OCI-LY3 (cell line): ENCODE measurements around the gene ISG15.
A peak's percentile ranks its signal among the peaks of the same experiment; 100 is the strongest.

ENCODE experiments used
- H2AFZ ChIP-seq: fragments of 200-600, 300-600 bp; shearing (Covaris generic); 2 replicates; pipeline ENCODE4 v1.6.0; 2014; ENCODE audit warnings: antibody characterized with exemption, low read depth, low read length
- H3K27ac ChIP-seq: fragments of 200-600, 300-600 bp; sonication (generic); 2 replicates; pipeline ENCODE4 v1.5.1; 2014; ENCODE audit warnings: mild to moderate bottlenecking, low read length, moderate library complexity, mixed read lengths
- H3K27me3 ChIP-seq: fragments of 200-600, 300-600 bp; sonication (generic); 2 replicates; pipeline ENCODE4 v1.6.1; 2014; ENCODE audit warnings: low read depth, low read length, mixed read lengths
- H3K36me3 ChIP-seq: fragments of 200-600, 300-600 bp; sonication (generic); replicated peaks from 2 replicates; pipeline ENCODE3; 2014; ENCODE audit warnings: low read depth, low read length, mixed read lengths
- H3K4me1 ChIP-seq: fragments of 300-600, 200-600 bp; sonication (generic); 2 replicates; pipeline ENCODE4 v1.6.1; 2014; ENCODE audit warnings: low read length, mixed read lengths
- H3K4me2 ChIP-seq: fragments of 200-600, 300-600 bp; sonication (generic); 2 replicates; pipeline ENCODE4 v1.6.1; 2014; ENCODE audit warnings: low read length, mixed read lengths
- H3K4me3 ChIP-seq: fragments of 300-600, 200-600 bp; sonication (generic); 2 replicates; pipeline ENCODE4 v1.5.1; 2014; ENCODE audit warnings: antibody characterized with exemption, mild to moderate bottlenecking, low read length, moderate library complexity
- H3K79me2 ChIP-seq: fragments of 300-600, 200-600 bp; shearing (Covaris generic); 2 replicates; pipeline ENCODE4 v1.6.1; 2014; ENCODE audit warnings: mild to moderate bottlenecking, low read length, mixed read lengths
- H3K9ac ChIP-seq: fragments of 300-600, 200-600 bp; shearing (Covaris generic); 2 replicates; pipeline ENCODE4 v1.6.0; 2014; ENCODE audit warnings: mild to moderate bottlenecking, low read length, moderate library complexity
- H3K9me3 ChIP-seq: fragments of 200-600, 300-600 bp; shearing (Covaris generic); 2 replicates; pipeline ENCODE4 v1.6.1; 2014; ENCODE audit warnings: low read length, mixed read lengths; ENCODE audit not compliant: insufficient read depth
- H4K20me1 ChIP-seq: fragments of 200-600, 300-600 bp; sonication (generic); 2 replicates; pipeline ENCODE4 v1.6.1; 2016; ENCODE audit warnings: low read length, mixed read lengths; ENCODE audit not compliant: insufficient read depth
- CTCF ChIP-seq: fragments of 200-600, 300-600 bp; sonication (generic); IDR thresholded peaks from 2 replicates; pipeline ENCODE4 v1.5.1; 2014; ENCODE audit warnings: antibody characterized with exemption, low read length, low read depth
- EZH2phosphoT487 ChIP-seq: fragments of 200-600 bp; shearing (Covaris generic); IDR thresholded peaks from 2 replicates; pipeline ENCODE4 v1.6.1; 2018; ENCODE audit warnings: antibody characterized with exemption, mixed run types, low read depth

ISG15 gene

GRCh38 chr1:1060281-1061000, 47.1 kb downstream of the ISG15 start:
- H3K4me3 ChIP-seq: no peak overlapping the region
- TF ChIP-seq EZH2phosphoT487: no peak
- no peaks in the 10 kb centered on the region for H3K36me3 ChIP-seq
- no peak overlapping the region for H2AFZ ChIP-seq
- H3K4me1 ChIP-seq: peaks cover 21% of the 10 kb centered on the region
- H3K9me3 ChIP-seq: no peaks in the 10 kb centered on the region
- H3K79me2 ChIP-seq: no peaks in the 10 kb centered on the region
- H4K20me1 ChIP-seq: no peaks in the 10 kb centered on the region
- no peak overlapping the region for H3K27ac ChIP-seq
- no peak overlapping the region for H3K9ac ChIP-seq
- H3K27me3 ChIP-seq: peaks cover 42% of the 10 kb centered on the region
- H3K4me2 ChIP-seq: no peak overlapping the region

- H3K4me1 ChIP-seq: peaks cover 25% of the 10 kb centered on the region
- H4K20me1 ChIP-seq: no peaks in the 10 kb centered on the region
- H3K36me3 ChIP-seq: no peaks in the 10 kb centered on the region
- H3K4me3 ChIP-seq: no peak overlapping the region
- no peaks in the 10 kb centered on the region for H3K9me3 ChIP-seq
- H3K4me2 ChIP-seq: no peak overlapping the region
- H3K79me2 ChIP-seq: no peaks in the 10 kb centered on the region
- no peak overlapping the region for H2AFZ ChIP-seq
- H3K9ac ChIP-seq: no peak overlapping the region
- no peak for TF ChIP-seq EZH2phosphoT487
- peaks cover 46% of the 10 kb centered on the region for H3K27me3 ChIP-seq
- H3K27ac ChIP-seq: no peak overlapping the region
These were observed 48.5 kb downstream of the ISG15 start for GRCh38 chr1:1061682-1062345.

- Histone ChIP-seq H3K27ac (no peak overlapping the region), H3K9ac (no peak overlapping the region)
These were observed 49.3 kb downstream of the ISG15 start for GRCh38 chr1:1062348-1063163.

GRCh38 chr1:1063261-1063944, 50.1 kb downstream of the ISG15 start:
- TF ChIP-seq CTCF (no peak), EZH2phosphoT487 (no peak)
- H4K20me1 ChIP-seq: no peaks in the 10 kb centered on the region
- peak overlapping the region; percentile 81 for H3K4me3 ChIP-seq
- H3K27me3 ChIP-seq: peaks cover 48% of the 10 kb centered on the region
- no peak overlapping the region; the same call in 1 of the 2 replicates for H3K27ac ChIP-seq
- no peaks in the 10 kb centered on the region for H3K36me3 ChIP-seq
- H3K4me1 ChIP-seq: peaks cover 25% of the 10 kb centered on the region
- no peak overlapping the region for H2AFZ ChIP-seq
- H3K79me2 ChIP-seq: no peaks in the 10 kb centered on the region
- H3K4me2 ChIP-seq: peak overlapping the region; percentile 97
- H3K9ac ChIP-seq: no peak overlapping the region
- no peaks in the 10 kb centered on the region for H3K9me3 ChIP-seq

More at GRCh38 chr1:1062348-1063163, 49.3 kb downstream of the ISG15 start:
- no peak overlapping the region for H2AFZ ChIP-seq
- H4K20me1 ChIP-seq: no peaks in the 10 kb centered on the region
- H3K36me3 ChIP-seq: no peaks in the 10 kb centered on the region
- H3K4me1 ChIP-seq: peaks cover 25% of the 10 kb centered on the region
- no peaks in the 10 kb centered on the region for H3K9me3 ChIP-seq
- no peak overlapping the region for H3K4me3 ChIP-seq
- H3K79me2 ChIP-seq: no peaks in the 10 kb centered on the region
- no peak overlapping the region for H3K4me2 ChIP-seq
- peaks cover 48% of the 10 kb centered on the region for H3K27me3 ChIP-seq
- TF ChIP-seq EZH2phosphoT487 (no peak), CTCF (no peak)
